Measurements from ENCODE around the gene GIPC3. TPM values are rescaled to one million over a fixed set of nuclear protein-coding genes. Genes with fewer than 3 reads are reported as not detected.
A peak's percentile ranks its signal among the peaks of the same experiment; 100 is the strongest.
"Not testable (repeated sequence)": the region's sequence is repeated elsewhere in the genome, so short reads cannot be mapped to it uniquely, and the experiment has no call there.

Gene GIPC3
- total RNA-seq, 1 donor from 2014 or later = 0.16 TPM

DNA sequence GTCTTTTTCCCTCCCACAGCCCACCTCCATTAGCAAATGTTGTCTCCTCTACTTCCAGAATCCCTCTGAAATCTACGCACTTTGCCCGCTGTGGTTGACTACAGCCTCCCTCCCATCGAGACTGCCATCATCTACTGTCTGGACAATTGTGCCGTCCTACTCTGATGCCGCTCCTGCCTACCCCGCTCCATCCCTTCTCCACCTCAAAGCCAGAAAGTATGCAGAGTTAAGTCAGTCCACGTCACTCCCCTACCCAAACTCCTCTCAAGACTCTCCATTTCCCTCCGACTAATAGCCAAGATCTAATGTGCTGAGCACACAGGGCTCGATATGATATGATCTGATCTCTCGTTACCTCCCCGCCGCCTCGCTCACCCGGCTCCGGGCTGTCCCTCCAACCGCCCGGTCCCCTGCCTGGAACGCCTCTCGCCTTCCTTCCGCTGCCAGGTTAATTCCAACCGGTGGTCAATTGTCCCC lies 40.8 kb downstream of the GIPC3 start:
- Mint-ChIP-seq H3K4me1 (ENCODE audit: low read depth) (peaks cover 20% of the 10 kb centered on the region), H3K27ac (peak overlapping the region; percentile 97), H3K27me3 (ENCODE audit: low read depth) (no peaks in the 10 kb centered on the region), H3K4me3 (ENCODE audit: low read depth) (peak overlapping the region; percentile 96), H3K36me3 (ENCODE audit: low read depth) (peaks cover 10% of the 10 kb centered on the region), H3K9me3 (no peaks in the 10 kb centered on the region)
- intact Hi-C loops (cut with micrococcal nuclease) = loop anchor here (5.0 kb wide), 1 partner anchor 69 kb away; the partner anchor contains the start of gene MFSD12
- no peak for DNase-seq (ENCODE audit: low spot score)

DNA sequence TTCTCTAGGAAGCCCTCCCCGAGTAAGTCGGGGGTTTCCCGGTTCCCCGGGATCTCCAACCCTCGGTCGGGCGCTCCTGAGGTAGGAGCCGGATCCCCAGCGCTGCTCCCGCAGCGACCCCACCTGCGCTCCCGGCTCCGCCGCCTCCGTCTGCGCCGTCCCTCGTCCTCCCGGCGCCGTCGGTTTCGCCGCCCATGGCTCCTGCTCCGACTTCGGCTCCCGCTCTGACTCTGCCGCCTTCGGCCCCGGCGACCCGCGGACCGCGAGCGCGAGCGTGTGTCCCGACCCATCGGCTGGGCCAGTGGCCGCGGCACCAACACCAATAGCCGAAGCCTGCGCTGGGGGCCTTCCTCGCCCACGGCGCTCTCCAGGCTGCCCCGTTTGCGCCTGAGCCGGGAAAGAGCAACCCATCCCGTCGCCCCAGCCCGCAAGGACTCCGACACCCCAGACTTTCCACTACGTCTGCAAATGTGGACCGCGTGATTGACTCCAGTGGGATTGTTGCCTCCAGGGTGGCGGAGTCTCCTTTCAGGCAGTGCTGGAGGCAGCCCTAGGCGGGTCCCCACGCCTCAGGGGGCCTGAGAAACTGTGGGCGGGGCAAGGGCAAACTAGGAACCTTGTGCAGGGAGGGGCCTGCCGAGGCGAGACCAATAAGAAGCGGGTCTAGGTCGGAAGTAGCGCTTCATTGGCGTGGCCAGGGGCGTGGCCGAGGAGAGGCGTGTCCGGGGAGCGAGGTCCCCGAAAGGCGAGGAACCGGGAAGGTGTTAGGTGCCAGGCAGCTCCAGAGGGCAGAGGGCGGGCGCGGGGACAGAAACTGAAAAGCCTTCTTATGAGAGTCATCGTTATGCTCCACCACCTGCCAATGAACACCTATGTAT lies 41.4 kb downstream of the GIPC3 start, which contains the start of gene CACTIN:
CACTIN (minus strand) TSS at position 318 of the 878 bp plus-strand sequence; CDS start at position 290, 28 bp downstream.
- no peaks in the 10 kb centered on the region for H3K27me3 Mint-ChIP-seq (ENCODE audit: low read depth)
- H3K4me3 Mint-ChIP-seq (ENCODE audit: low read depth) = peak within 1 kb of the TSS; percentile 96
- peaks cover 10% of the 10 kb centered on the region for H3K36me3 Mint-ChIP-seq (ENCODE audit: low read depth)
- H3K27ac Mint-ChIP-seq = peak within 1 kb of the TSS; percentile 97
- peaks cover 20% of the 10 kb centered on the region for H3K4me1 Mint-ChIP-seq (ENCODE audit: low read depth)
- intact Hi-C loops (cut with micrococcal nuclease) = loop anchor here (5.0 kb wide), 1 partner anchor 69 kb away; the partner anchor contains the start of gene MFSD12
- DNase-seq (ENCODE audit: low spot score) = peak; percentile 97
- no peaks in the 10 kb centered on the region for H3K9me3 Mint-ChIP-seq

GRCh38 chr19:3627351-3627723 lies 42.1 kb downstream of the GIPC3 start:
- peaks cover 20% of the 10 kb centered on the region for H3K4me1 Mint-ChIP-seq (ENCODE audit: low read depth)
- H3K27ac Mint-ChIP-seq = no peak overlapping the region
- H3K4me3 Mint-ChIP-seq (ENCODE audit: low read depth) = peak overlapping the region; percentile 96
- no peaks in the 10 kb centered on the region for H3K9me3 Mint-ChIP-seq
- intact Hi-C loops (cut with micrococcal nuclease) = loop anchor here (5.0 kb wide), 1 partner anchor 70 kb away; the partner anchor contains the start of gene MFSD12
- no peak for DNase-seq (ENCODE audit: low spot score)
- peaks cover 8% of the 10 kb centered on the region for H3K36me3 Mint-ChIP-seq (ENCODE audit: low read depth)
- no peaks in the 10 kb centered on the region for H3K27me3 Mint-ChIP-seq (ENCODE audit: low read depth)

DNA sequence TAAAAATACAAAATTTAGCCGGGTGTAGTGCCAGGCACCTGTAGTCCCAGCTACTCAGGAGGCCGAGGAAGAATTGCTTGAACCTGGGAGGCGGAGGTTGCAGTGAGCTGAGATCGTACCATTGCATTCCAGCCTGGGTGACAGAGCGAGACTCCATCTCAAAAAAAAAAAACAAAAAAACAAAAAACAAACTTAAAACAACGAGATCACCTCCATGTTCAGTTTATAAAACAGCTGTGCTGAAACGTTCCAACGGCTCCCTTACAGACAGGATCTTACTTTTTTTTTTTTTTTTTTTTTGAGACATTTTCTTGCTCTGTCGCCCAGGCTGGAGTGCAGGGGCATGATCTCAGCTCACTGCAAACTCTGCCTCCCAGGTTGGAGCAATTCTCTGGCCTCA lies 43.5 kb downstream of the GIPC3 start:
- not testable (repeated sequence) for H3K4me3 Mint-ChIP-seq (ENCODE audit: low read depth); H3K9me3 Mint-ChIP-seq; H3K27ac Mint-ChIP-seq; H3K36me3 Mint-ChIP-seq (ENCODE audit: low read depth); H3K27me3 Mint-ChIP-seq (ENCODE audit: low read depth); DNase-seq (ENCODE audit: low spot score)
- H3K4me1 Mint-ChIP-seq (ENCODE audit: low read depth) = peaks cover 20% of the 10 kb centered on the region
- intact Hi-C loops (cut with micrococcal nuclease) = loop anchor here (5.0 kb wide), 1 partner anchor 71 kb away; the partner anchor contains the start of gene MFSD12

DNA sequence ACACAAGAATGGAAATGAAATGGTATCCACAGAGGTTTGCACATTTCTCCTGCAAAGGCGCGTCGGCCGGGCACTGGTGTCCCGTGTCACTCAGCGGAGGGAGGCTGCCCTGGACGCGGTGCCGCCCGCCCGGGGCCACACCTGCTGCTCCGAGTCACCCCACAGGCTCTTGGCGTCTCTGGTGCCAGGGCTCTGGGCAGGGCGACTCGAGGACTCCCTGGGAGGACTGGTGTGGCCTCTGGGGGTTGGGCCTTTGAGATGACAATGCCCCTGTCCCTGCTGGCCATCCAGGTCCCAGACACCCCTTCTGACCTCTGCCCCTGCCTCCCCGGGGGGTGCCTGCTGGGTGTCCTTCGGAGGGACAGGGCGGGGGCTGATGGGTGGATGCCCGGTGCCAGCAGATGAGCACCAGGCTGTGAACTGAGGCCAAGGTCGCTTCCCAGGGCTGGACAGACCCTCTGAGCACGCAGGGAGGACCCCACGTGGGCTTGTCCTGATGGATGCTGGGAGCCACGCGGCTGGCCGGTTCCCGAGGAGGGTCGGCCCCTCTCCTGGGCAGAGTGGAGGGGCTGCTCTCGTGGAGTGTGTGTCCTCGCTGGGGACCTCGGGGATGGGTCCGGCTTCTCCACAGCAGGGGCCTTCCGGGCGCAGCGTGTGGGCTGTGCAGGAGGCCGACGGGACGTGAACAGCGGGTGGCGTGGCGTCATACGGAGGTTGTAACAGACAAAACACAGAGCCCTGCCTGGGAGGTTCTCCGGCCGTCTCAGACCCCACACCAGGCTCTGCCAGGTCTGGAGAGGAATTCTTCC lies 46.0 kb downstream of the GIPC3 start:
- no peak overlapping the region for H3K27ac Mint-ChIP-seq
- no peaks in the 10 kb centered on the region for H3K36me3 Mint-ChIP-seq (ENCODE audit: low read depth)
- H3K4me1 Mint-ChIP-seq (ENCODE audit: low read depth) = peaks cover 7% of the 10 kb centered on the region
- no peaks in the 10 kb centered on the region for H3K9me3 Mint-ChIP-seq
- no peak for DNase-seq (ENCODE audit: low spot score)
- intact Hi-C loops (cut with micrococcal nuclease) = no loop called here
- H3K4me3 Mint-ChIP-seq (ENCODE audit: low read depth) = no peak overlapping the region
- no peaks in the 10 kb centered on the region for H3K27me3 Mint-ChIP-seq (ENCODE audit: low read depth)

DNA sequence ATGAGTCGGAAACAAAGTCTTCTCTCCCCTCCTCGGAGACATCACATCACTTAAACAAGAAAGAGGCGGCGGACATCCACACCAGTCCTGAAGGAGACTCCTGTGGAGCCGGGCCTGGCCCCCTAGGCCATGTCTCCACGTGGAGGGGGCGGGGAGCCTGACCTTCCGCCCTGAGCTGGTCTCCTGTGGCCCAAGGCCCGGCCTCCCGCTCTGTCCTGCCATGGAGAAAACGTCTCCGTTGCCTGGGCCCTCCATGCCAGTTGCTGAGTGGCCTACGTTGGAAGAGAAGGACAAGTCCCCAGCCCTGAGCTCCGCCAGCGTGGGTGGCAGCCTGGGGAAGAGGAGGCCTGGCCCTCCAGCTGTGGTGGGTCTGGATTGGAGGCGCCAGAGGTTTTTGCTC lies 46.8 kb downstream of the GIPC3 start:
- intact Hi-C loops (cut with micrococcal nuclease) = no loop called here
- Mint-ChIP-seq H3K9me3 (no peaks in the 10 kb centered on the region), H3K4me1 (ENCODE audit: low read depth) (peaks cover 4% of the 10 kb centered on the region), H3K4me3 (ENCODE audit: low read depth) (no peak overlapping the region), H3K27ac (no peak overlapping the region), H3K36me3 (ENCODE audit: low read depth) (no peaks in the 10 kb centered on the region), H3K27me3 (ENCODE audit: low read depth) (no peaks in the 10 kb centered on the region)
- DNase-seq (ENCODE audit: low spot score) = no peak

GRCh38 chr19:3632739-3633558 lies 47.7 kb downstream of the GIPC3 start:
- intact Hi-C loops (cut with micrococcal nuclease) = no loop called here
- Mint-ChIP-seq H3K4me1 (ENCODE audit: low read depth) (no peaks in the 10 kb centered on the region), H3K9me3 (no peaks in the 10 kb centered on the region), H3K27ac (no peak overlapping the region), H3K27me3 (ENCODE audit: low read depth) (no peaks in the 10 kb centered on the region), H3K36me3 (ENCODE audit: low read depth) (no peaks in the 10 kb centered on the region), H3K4me3 (ENCODE audit: low read depth) (no peak overlapping the region)
- DNase-seq (ENCODE audit: low spot score) = no peak

GRCh38 chr19:3633559-3633988 lies 48.3 kb downstream of the GIPC3 start:
- no peaks in the 10 kb centered on the region for H3K9me3 Mint-ChIP-seq
- no peak for DNase-seq (ENCODE audit: low spot score)
- intact Hi-C loops (cut with micrococcal nuclease) = no loop called here
- H3K27ac Mint-ChIP-seq = no peak overlapping the region
- H3K27me3 Mint-ChIP-seq (ENCODE audit: low read depth) = no peaks in the 10 kb centered on the region
- H3K4me3 Mint-ChIP-seq (ENCODE audit: low read depth) = no peak overlapping the region
- H3K36me3 Mint-ChIP-seq (ENCODE audit: low read depth) = no peaks in the 10 kb centered on the region
- H3K4me1 Mint-ChIP-seq (ENCODE audit: low read depth) = no peaks in the 10 kb centered on the region

- no peak for DNase-seq (ENCODE audit: low spot score)
- H3K36me3 Mint-ChIP-seq (ENCODE audit: low read depth) = no peaks in the 10 kb centered on the region
- H3K9me3 Mint-ChIP-seq = no peaks in the 10 kb centered on the region
- no peak overlapping the region for H3K4me3 Mint-ChIP-seq (ENCODE audit: low read depth)
- H3K27ac Mint-ChIP-seq = no peak overlapping the region
- no peaks in the 10 kb centered on the region for H3K4me1 Mint-ChIP-seq (ENCODE audit: low read depth)
- no peaks in the 10 kb centered on the region for H3K27me3 Mint-ChIP-seq (ENCODE audit: low read depth)
- intact Hi-C loops (cut with micrococcal nuclease) = no loop called here
These were observed 49.3 kb downstream of the GIPC3 start for GRCh38 chr19:3634496-3635045.

DNA sequence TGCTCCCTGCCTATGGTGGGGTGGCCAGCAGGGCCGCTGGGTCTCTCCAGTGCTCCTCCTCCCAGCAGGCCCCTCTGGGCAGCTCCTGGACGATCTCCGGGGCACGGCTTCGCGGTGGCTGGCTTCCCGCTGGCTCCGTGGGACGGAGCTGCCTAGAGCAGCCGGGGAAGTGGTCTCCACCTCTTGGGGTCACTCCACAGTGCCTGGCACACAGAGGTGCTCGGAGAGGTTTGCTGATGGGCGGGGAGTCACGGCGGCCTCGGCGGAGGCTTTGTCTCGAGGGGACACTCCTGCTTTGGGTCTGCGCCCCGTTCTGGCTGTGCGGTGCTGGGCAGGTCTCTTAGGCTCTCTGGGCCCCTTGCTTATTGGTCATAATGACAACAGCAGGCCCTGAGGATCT lies 51.2 kb downstream of the GIPC3 start:
- no peak overlapping the region for H3K27ac Mint-ChIP-seq
- intact Hi-C loops (cut with micrococcal nuclease) = no loop called here
- H3K27me3 Mint-ChIP-seq (ENCODE audit: low read depth) = no peaks in the 10 kb centered on the region
- H3K4me3 Mint-ChIP-seq (ENCODE audit: low read depth) = no peak overlapping the region
- no peaks in the 10 kb centered on the region for H3K9me3 Mint-ChIP-seq
- H3K36me3 Mint-ChIP-seq (ENCODE audit: low read depth) = no peaks in the 10 kb centered on the region
- no peak for DNase-seq (ENCODE audit: low spot score)
- no peaks in the 10 kb centered on the region for H3K4me1 Mint-ChIP-seq (ENCODE audit: low read depth)

GRCh38 chr19:3636962-3637361 lies 51.7 kb downstream of the GIPC3 start:
- H3K27me3 Mint-ChIP-seq (ENCODE audit: low read depth) = no peaks in the 10 kb centered on the region
- H3K4me3 Mint-ChIP-seq (ENCODE audit: low read depth) = no peak overlapping the region

GRCh38 chr19:3637621-3638020 lies 52.3 kb downstream of the GIPC3 start:
- no peak for DNase-seq (ENCODE audit: low spot score)
- no peak overlapping the region for H3K27ac Mint-ChIP-seq
- H3K9me3 Mint-ChIP-seq = no peaks in the 10 kb centered on the region
- no peak overlapping the region for H3K4me3 Mint-ChIP-seq (ENCODE audit: low read depth)
- H3K27me3 Mint-ChIP-seq (ENCODE audit: low read depth) = no peaks in the 10 kb centered on the region
- H3K4me1 Mint-ChIP-seq (ENCODE audit: low read depth) = no peaks in the 10 kb centered on the region
- no peaks in the 10 kb centered on the region for H3K36me3 Mint-ChIP-seq (ENCODE audit: low read depth)
- intact Hi-C loops (cut with micrococcal nuclease) = no loop called here

More at GRCh38 chr19:3636962-3637361, 51.7 kb downstream of the GIPC3 start:
- H3K27ac Mint-ChIP-seq = no peak overlapping the region
- H3K36me3 Mint-ChIP-seq (ENCODE audit: low read depth) = no peaks in the 10 kb centered on the region
- H3K4me1 Mint-ChIP-seq (ENCODE audit: low read depth) = no peaks in the 10 kb centered on the region
- H3K9me3 Mint-ChIP-seq = no peaks in the 10 kb centered on the region
- DNase-seq (ENCODE audit: low spot score) = no peak
- intact Hi-C loops (cut with micrococcal nuclease) = no loop called here
